ENCODE measurements around the gene ACTR3. TPM values are rescaled to one million over a fixed set of nuclear protein-coding genes. Genes with fewer than 3 reads are reported as not detected.

ACTR3 gene
- total and polyA plus RNA-seq, 2 donors = 119 to 391 TPM

DNA sequence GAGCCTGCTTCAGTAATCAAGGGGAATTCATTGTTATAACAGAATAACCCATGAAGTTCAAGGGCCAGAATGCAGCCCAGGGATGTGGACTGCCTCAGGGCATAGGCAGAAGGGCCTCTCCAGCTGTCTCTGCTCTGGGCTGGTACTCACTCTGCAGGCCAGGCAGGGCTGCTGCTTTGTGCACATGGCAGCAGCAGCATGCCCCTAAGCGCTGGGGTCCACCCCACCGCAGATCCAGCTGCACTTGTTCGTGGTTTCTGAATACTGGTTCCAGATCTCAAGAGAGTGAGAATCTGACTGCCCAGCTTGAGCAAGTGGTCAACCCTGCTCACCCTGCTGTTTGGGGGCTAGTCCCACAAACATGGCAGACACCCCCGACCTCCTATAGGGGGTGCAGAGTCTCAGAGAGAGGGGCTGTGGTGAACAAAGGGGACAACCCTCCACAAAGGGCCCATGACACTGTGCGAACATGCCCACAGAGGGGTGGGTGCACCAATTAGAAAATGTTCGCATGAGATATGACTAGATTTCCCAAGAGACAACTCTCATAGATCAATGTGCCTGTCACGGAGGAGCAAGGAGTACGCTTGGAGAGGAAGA lies 87.3 kb downstream of the ACTR3 start:
- H3K9me3 ChIP-seq (ENCODE audit: control insufficient read depth in 2 of 2, insufficient read depth in 1 of 2, low read length in 1 of 2) = peaks cover 0 to 17% of the 10 kb centered on the region in 2 donors
- H3K27ac ChIP-seq (ENCODE audit: low read depth in 1 of 2, low read length in 1 of 2) = no peak overlapping the region
- no peak for DNase-seq (ENCODE audit: low read depth in 6 of 9, low spot score in 9 of 9)
- WGBS = 97% methylated on average over 8 of the region's 8 CpGs
- no peaks in the 10 kb centered on the region for H3K27me3 ChIP-seq (ENCODE audit: control insufficient read depth in 2 of 2, insufficient read depth in 1 of 2, low read length in 1 of 2)
- no peak overlapping the region for H3K4me3 ChIP-seq (ENCODE audit: low read length in 2 of 2)
- H3K36me3 ChIP-seq (ENCODE audit: control insufficient read depth in 2 of 2, insufficient read depth in 2 of 2, low read length in 1 of 2) = peaks cover 0 to 4% of the 10 kb centered on the region in 2 donors
- H3K4me1 ChIP-seq (ENCODE audit: control insufficient read depth in 2 of 2, insufficient read depth in 2 of 2, low read length in 2 of 2) = no peaks in the 10 kb centered on the region

GRCh38 chr2:113977660-113978523 lies 88.0 kb downstream of the ACTR3 start:
- H3K27me3 ChIP-seq (ENCODE audit: control insufficient read depth in 2 of 2, insufficient read depth in 1 of 2, low read length in 1 of 2) = no peaks in the 10 kb centered on the region

DNA sequence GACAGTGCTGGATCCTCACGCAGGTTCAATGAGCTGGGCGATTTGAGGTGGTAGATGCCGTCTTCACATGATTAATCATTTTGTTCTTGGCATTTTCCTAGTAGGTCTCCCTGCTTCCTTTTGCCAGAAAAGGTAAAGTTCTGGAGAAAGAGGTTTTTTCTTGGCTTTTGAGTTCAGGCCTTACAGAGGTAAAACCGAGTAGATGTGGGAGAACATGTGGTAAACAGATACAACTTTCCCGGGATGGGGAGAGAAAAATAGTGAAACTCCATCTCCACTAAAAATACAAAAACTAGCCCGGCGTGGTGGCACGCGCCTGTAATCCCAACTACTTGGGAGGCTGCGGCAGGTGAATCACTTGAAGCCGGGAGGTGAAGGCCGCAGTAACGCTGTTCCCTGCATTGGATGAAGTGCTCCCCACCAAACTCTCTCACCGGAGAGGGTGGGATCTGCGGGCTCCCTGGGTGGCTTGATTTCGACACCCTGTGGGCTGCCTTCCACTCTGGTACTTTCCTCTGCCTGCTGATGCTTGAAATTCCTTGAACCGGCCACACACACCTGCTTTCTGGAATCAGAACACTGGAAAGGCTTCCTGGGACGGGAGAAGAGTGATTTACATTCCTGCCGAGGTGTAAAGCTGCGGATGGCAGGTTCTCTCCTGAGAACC lies 88.8 kb downstream of the ACTR3 start:
- 97% methylated on average over 20 of the region's 20 CpGs for WGBS
- H3K4me1 ChIP-seq (ENCODE audit: control insufficient read depth in 2 of 2, insufficient read depth in 2 of 2, low read length in 2 of 2) = no peaks in the 10 kb centered on the region
- H3K27ac ChIP-seq (ENCODE audit: low read depth in 1 of 2, low read length in 1 of 2) = no peak overlapping the region
- peaks cover 0 to 17% of the 10 kb centered on the region in 2 donors for H3K9me3 ChIP-seq (ENCODE audit: control insufficient read depth in 2 of 2, insufficient read depth in 1 of 2, low read length in 1 of 2)
- H3K36me3 ChIP-seq (ENCODE audit: control insufficient read depth in 2 of 2, insufficient read depth in 2 of 2, low read length in 1 of 2) = no peaks in the 10 kb centered on the region
- no peak overlapping the region for H3K4me3 ChIP-seq (ENCODE audit: low read length in 2 of 2)
- no peaks in the 10 kb centered on the region for H3K27me3 ChIP-seq (ENCODE audit: control insufficient read depth in 2 of 2, insufficient read depth in 1 of 2, low read length in 1 of 2)
- no peak for DNase-seq (ENCODE audit: low read depth in 6 of 9, low spot score in 9 of 9)

More at GRCh38 chr2:113977660-113978523, 88.0 kb downstream of the ACTR3 start:
- no peak for DNase-seq (ENCODE audit: low read depth in 6 of 9, low spot score in 9 of 9)
- H3K9me3 ChIP-seq (ENCODE audit: control insufficient read depth in 2 of 2, insufficient read depth in 1 of 2, low read length in 1 of 2) = peaks cover 0 to 17% of the 10 kb centered on the region in 2 donors
- no peaks in the 10 kb centered on the region for H3K4me1 ChIP-seq (ENCODE audit: control insufficient read depth in 2 of 2, insufficient read depth in 2 of 2, low read length in 2 of 2)
- no peak overlapping the region for H3K27ac ChIP-seq (ENCODE audit: low read depth in 1 of 2, low read length in 1 of 2)
- no peaks in the 10 kb centered on the region for H3K36me3 ChIP-seq (ENCODE audit: control insufficient read depth in 2 of 2, insufficient read depth in 2 of 2, low read length in 1 of 2)
- H3K4me3 ChIP-seq (ENCODE audit: low read length in 2 of 2) = no peak overlapping the region
- WGBS = 83% methylated on average over 16 of the region's 16 CpGs

GRCh38 chr2:113979191-113980128 lies 89.6 kb downstream of the ACTR3 start:
- H3K4me1 ChIP-seq (ENCODE audit: control insufficient read depth in 2 of 2, insufficient read depth in 2 of 2, low read length in 2 of 2) = no peaks in the 10 kb centered on the region
- H3K36me3 ChIP-seq (ENCODE audit: control insufficient read depth in 2 of 2, insufficient read depth in 2 of 2, low read length in 1 of 2) = no peaks in the 10 kb centered on the region
- no peak overlapping the region for H3K27ac ChIP-seq (ENCODE audit: low read depth in 1 of 2, low read length in 1 of 2)
- peak in 1 of 9 donors; percentile 4 for DNase-seq (ENCODE audit: low read depth in 6 of 9, low spot score in 9 of 9)
- H3K27me3 ChIP-seq (ENCODE audit: control insufficient read depth in 2 of 2, insufficient read depth in 1 of 2, low read length in 1 of 2) = no peaks in the 10 kb centered on the region
- H3K9me3 ChIP-seq (ENCODE audit: control insufficient read depth in 2 of 2, insufficient read depth in 1 of 2, low read length in 1 of 2) = peaks cover 0 to 17% of the 10 kb centered on the region in 2 donors
- 74% methylated on average over 92 of the region's 93 CpGs for WGBS
- no peak overlapping the region for H3K4me3 ChIP-seq (ENCODE audit: low read length in 2 of 2)

GRCh38 chr2:113980946-113981345 lies 91.1 kb downstream of the ACTR3 start:
- H3K4me3 ChIP-seq (ENCODE audit: low read length in 2 of 2) = no peak overlapping the region
- 96% methylated on average over 4 of the region's 4 CpGs for WGBS
- H3K4me1 ChIP-seq (ENCODE audit: control insufficient read depth in 2 of 2, insufficient read depth in 2 of 2, low read length in 2 of 2) = no peaks in the 10 kb centered on the region

GRCh38 chr2:113981404-113982134 lies 91.7 kb downstream of the ACTR3 start:
- Histone ChIP-seq H3K9me3 (ENCODE audit: control insufficient read depth in 2 of 2, insufficient read depth in 1 of 2, low read length in 1 of 2) (peaks cover 0 to 17% of the 10 kb centered on the region in 2 donors), H3K4me1 (ENCODE audit: control insufficient read depth in 2 of 2, insufficient read depth in 2 of 2, low read length in 2 of 2) (no peaks in the 10 kb centered on the region), H3K4me3 (ENCODE audit: low read length in 2 of 2) (no peak overlapping the region), H3K27ac (ENCODE audit: low read depth in 1 of 2, low read length in 1 of 2) (no peak overlapping the region), H3K27me3 (ENCODE audit: control insufficient read depth in 2 of 2, insufficient read depth in 1 of 2, low read length in 1 of 2) (no peaks in the 10 kb centered on the region), H3K36me3 (ENCODE audit: control insufficient read depth in 2 of 2, insufficient read depth in 2 of 2, low read length in 1 of 2) (no peaks in the 10 kb centered on the region)
- 96% methylated on average over 8 of the region's 8 CpGs for WGBS
- DNase-seq (ENCODE audit: low read depth in 6 of 9, low spot score in 9 of 9) = no peak

More at GRCh38 chr2:113980946-113981345, 91.1 kb downstream of the ACTR3 start:
- DNase-seq (ENCODE audit: low read depth in 6 of 9, low spot score in 9 of 9) = no peak
- no peaks in the 10 kb centered on the region for H3K27me3 ChIP-seq (ENCODE audit: control insufficient read depth in 2 of 2, insufficient read depth in 1 of 2, low read length in 1 of 2)
- peaks cover 0 to 17% of the 10 kb centered on the region in 2 donors for H3K9me3 ChIP-seq (ENCODE audit: control insufficient read depth in 2 of 2, insufficient read depth in 1 of 2, low read length in 1 of 2)
- no peaks in the 10 kb centered on the region for H3K36me3 ChIP-seq (ENCODE audit: control insufficient read depth in 2 of 2, insufficient read depth in 2 of 2, low read length in 1 of 2)
- H3K27ac ChIP-seq (ENCODE audit: low read depth in 1 of 2, low read length in 1 of 2) = no peak overlapping the region

GRCh38 chr2:113985554-113986397 lies 95.9 kb downstream of the ACTR3 start:
- no peak overlapping the region for H3K4me3 ChIP-seq (ENCODE audit: low read length in 2 of 2)
- 93% methylated on average over 7 of the region's 7 CpGs for WGBS
- H3K36me3 ChIP-seq (ENCODE audit: control insufficient read depth in 2 of 2, insufficient read depth in 2 of 2, low read length in 1 of 2) = no peaks in the 10 kb centered on the region
- H3K9me3 ChIP-seq (ENCODE audit: control insufficient read depth in 2 of 2, insufficient read depth in 1 of 2, low read length in 1 of 2) = no peaks in the 10 kb centered on the region
- H3K4me1 ChIP-seq (ENCODE audit: control insufficient read depth in 2 of 2, insufficient read depth in 2 of 2, low read length in 2 of 2) = no peaks in the 10 kb centered on the region
- H3K27me3 ChIP-seq (ENCODE audit: control insufficient read depth in 2 of 2, insufficient read depth in 1 of 2, low read length in 1 of 2) = no peaks in the 10 kb centered on the region
- DNase-seq (ENCODE audit: low read depth in 6 of 9, low spot score in 9 of 9) = no peak
- H3K27ac ChIP-seq (ENCODE audit: low read depth in 1 of 2, low read length in 1 of 2) = no peak overlapping the region
